HEK293T (cell line): ENCODE measurements around the gene DHRS3.

Source experiments
- CTCF ChIA-PET: fragments of 350-600 bp; formaldehyde crosslinking; extraction: SDS; loops from one replicate; lab custom pipeline; 2021; ENCODE audit warnings: antibody characterized with exemption, inconsistent platforms; lab: Yijun Ruan, JAX
- POLR2A ChIA-PET: fragments of 350-600 bp; formaldehyde crosslinking; extraction: SDS; loops from one replicate; lab custom pipeline; 2020; ENCODE audit warnings: antibody characterized with exemption, inconsistent platforms; lab: Yijun Ruan, JAX
- DNase-seq: peaks from one replicate; pipeline ENCODE4 v3.0.0; 2012; ENCODE audit warnings: mixed read lengths; ENCODE audit errors: extremely low spot score
- ARNT ChIP-seq: fragments of 450-650 bp; IDR thresholded peaks from 2 replicates; pipeline ENCODE4 v1.6.1; 2017; ENCODE audit warnings: mild to moderate bottlenecking
- BHLHE40 ChIP-seq: fragments of 450-650 bp; IDR thresholded peaks from 2 replicates; pipeline ENCODE4 v1.6.1; 2016; ENCODE audit warnings: mild to moderate bottlenecking, moderate library complexity, borderline replicate concordance
- CTBP1 ChIP-seq: fragments of 450-650 bp; IDR thresholded peaks from 2 replicates; pipeline ENCODE4 v1.6.1; 2016; ENCODE audit warnings: borderline replicate concordance
- ELF4 ChIP-seq: fragments of 450-650 bp; IDR thresholded peaks from 2 replicates; pipeline ENCODE4 v1.6.1; 2017; ENCODE audit warnings: antibody characterized with exemption
- FOXA1 ChIP-seq: fragments of 450-650 bp; IDR thresholded peaks from 2 replicates; pipeline ENCODE4 v1.6.1; 2016; ENCODE audit warnings: mild to moderate bottlenecking
- FOXK2 ChIP-seq: fragments of 450-650 bp; IDR thresholded peaks from 2 replicates; pipeline ENCODE4 v1.6.1; 2016; ENCODE audit warnings: mild to moderate bottlenecking
- FOXM1 ChIP-seq: fragments of 450-650 bp; IDR thresholded peaks from 2 replicates; pipeline ENCODE4 v1.6.1; 2017; ENCODE audit warnings: mild to moderate bottlenecking, borderline replicate concordance
- HDGF ChIP-seq: fragments of 450-650 bp; IDR thresholded peaks from 2 replicates; pipeline ENCODE4 v1.6.1; 2017; ENCODE audit warnings: antibody characterized with exemption, borderline replicate concordance
- L3MBTL2 ChIP-seq: fragments of 450-650 bp; conservative IDR thresholded peaks from 2 replicates; pipeline ENCODE4 v1.6.1; 2016; ENCODE audit warnings: mild to moderate bottlenecking
- LEF1 ChIP-seq: fragments of 450-650 bp; IDR thresholded peaks from 2 replicates; pipeline ENCODE4 v1.6.1; 2017; ENCODE audit warnings: mild to moderate bottlenecking, borderline replicate concordance
- NFRKB ChIP-seq: fragments of 450-650 bp; IDR thresholded peaks from 2 replicates; pipeline ENCODE4 v1.6.1; 2016; ENCODE audit warnings: mild to moderate bottlenecking, moderate library complexity
- SP1 ChIP-seq: fragments of 450-650 bp; IDR thresholded peaks from 2 replicates; pipeline ENCODE4 v1.6.1; 2017
- SUZ12 ChIP-seq: fragments of 450-650 bp; IDR thresholded peaks from 2 replicates; pipeline ENCODE4 v1.6.1; 2016; ENCODE audit warnings: mild to moderate bottlenecking
- TARDBP ChIP-seq: fragments of 450-650 bp; IDR thresholded peaks from 2 replicates; pipeline ENCODE4 v1.6.1; 2016
- ZNF384 ChIP-seq: fragments of 450-650 bp; IDR thresholded peaks from 2 replicates; pipeline ENCODE4 v1.6.1; 2016
- TF ChIP-seq, protein P1 (sequence below): fragments of 450-650 bp; IDR thresholded peaks from 2 replicates; pipeline ENCODE4 v1.6.1; 2016

DHRS3 gene

GRCh38 chr1:12554521-12555305 is 63.3 kb downstream of the DHRS3 start:
- POLR2A ChIA-PET, result interaction anchor here (1.5 kb wide), 1 partner anchor 64 kb away, joined by 3 read pairs; no protein-coding TSS in a partner anchor
- CTCF ChIA-PET, result no interaction called here
- DNase-seq, result no peak
- TF ChIP-seq FOXA1 (no peak), HDGF (no peak), NFRKB (no peak), TARDBP (no peak), L3MBTL2 (no peak), SP1 (no peak), FOXK2 (no peak), SUZ12 (no peak), CTBP1 (no peak), ZNF384 (no peak), LEF1 (no peak), FOXM1 (no peak), BHLHE40 (no peak), ELF4 (no peak), ARNT (no peak)
- TF ChIP-seq, protein P1, sequence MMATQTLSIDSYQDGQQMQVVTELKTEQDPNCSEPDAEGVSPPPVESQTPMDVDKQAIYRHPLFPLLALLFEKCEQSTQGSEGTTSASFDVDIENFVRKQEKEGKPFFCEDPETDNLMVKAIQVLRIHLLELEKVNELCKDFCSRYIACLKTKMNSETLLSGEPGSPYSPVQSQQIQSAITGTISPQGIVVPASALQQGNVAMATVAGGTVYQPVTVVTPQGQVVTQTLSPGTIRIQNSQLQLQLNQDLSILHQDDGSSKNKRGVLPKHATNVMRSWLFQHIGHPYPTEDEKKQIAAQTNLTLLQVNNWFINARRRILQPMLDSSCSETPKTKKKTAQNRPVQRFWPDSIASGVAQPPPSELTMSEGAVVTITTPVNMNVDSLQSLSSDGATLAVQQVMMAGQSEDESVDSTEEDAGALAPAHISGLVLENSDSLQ, result no peak

- POLR2A ChIA-PET, result interaction anchor here (1.5 kb wide), 1 partner anchor 65 kb away, joined by 3 read pairs; no protein-coding TSS in a partner anchor
- CTCF ChIA-PET, result no interaction called here
- DNase-seq, result peak; percentile 48
- TF ChIP-seq L3MBTL2 (no peak), LEF1 (no peak), SP1 (no peak), FOXM1 (no peak), SUZ12 (no peak), FOXA1 (no peak), BHLHE40 (no peak), ELF4 (no peak), HDGF (no peak)
- TF ChIP-seq, protein P1, result no peak
Measured at GRCh38 chr1:12553963-12554362, 64.0 kb downstream of the DHRS3 start.

DNA sequence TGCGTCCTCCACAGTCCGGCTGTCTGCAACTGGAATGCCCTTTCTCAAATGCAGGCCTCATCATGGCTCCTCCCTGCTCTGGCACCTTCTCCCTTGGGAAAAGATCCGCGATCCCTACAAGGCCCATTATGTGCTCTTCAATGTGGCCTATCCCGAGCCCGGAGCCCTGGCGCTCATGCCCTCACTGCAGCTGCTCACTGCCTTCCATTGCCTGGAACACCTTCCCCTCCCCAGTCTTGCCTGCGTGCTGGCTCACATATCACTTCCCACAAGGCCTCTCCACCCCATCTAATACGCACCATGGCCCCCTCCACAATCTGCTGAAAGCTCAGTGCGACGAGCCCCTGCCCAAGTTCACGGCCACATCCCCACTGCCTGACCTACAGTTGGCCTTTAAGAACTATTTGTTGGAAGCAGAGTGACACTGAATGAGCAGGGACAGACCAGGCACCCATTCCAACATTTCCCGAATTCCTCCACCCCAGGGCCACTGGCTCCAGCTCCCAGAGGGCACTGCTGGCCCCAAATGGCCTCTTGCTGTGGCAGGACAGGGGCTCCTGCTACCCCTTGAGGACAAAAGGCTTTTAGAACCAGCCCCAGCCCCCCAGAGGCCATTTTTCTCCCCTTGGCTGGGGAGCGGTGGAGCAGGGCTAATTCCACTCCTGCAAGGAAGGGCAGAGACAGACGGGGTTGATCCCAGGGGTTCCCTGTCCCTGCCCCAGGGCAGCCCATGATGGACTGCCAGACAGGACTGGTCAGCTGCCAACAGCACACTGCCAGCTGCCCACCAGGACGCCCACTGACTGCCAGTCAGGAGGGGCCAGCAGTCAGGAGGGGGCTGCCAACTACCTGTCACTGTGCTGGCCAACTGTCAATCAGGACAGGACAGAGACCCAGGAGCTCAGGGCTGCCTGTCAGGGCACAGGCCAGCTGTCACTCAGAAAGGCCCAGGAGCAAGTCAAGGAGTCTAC is 64.8 kb downstream of the DHRS3 start:
- peak; percentile 7 for DNase-seq
- POLR2A ChIA-PET, result interaction anchor here (1.5 kb wide), 1 partner anchor 66 kb away, joined by 3 read pairs; no protein-coding TSS in a partner anchor
- CTCF ChIA-PET, result no interaction called here
- TF ChIP-seq, protein P1, result peak; percentile 41; the same call in 1 of the 2 replicates
- TF ChIP-seq FOXK2, result no peak

- peak; percentile 2 for DNase-seq
- CTCF ChIA-PET, result interaction anchor here (0.5 kb wide), 1 partner anchor 117 kb away, joined by 3 read pairs; no protein-coding TSS in a partner anchor
- POLR2A ChIA-PET, result no interaction called here
Measured at GRCh38 chr1:12552111-12552888, 65.7 kb downstream of the DHRS3 start.

More at GRCh38 chr1:12552111-12552888, 65.7 kb downstream of the DHRS3 start:
- TF ChIP-seq ELF4 (no peak), SUZ12 (no peak), L3MBTL2 (no peak), LEF1 (no peak), NFRKB (no peak), BHLHE40 (no peak), TARDBP (no peak), SP1 (no peak), ARNT (no peak), HDGF (no peak), CTBP1 (no peak), FOXK2 (no peak), FOXA1 (no peak), FOXM1 (no peak)
- TF ChIP-seq, protein P1, result no peak
